Measurements from ENCODE around the gene PITPNB.

Gene PITPNB

DNA sequence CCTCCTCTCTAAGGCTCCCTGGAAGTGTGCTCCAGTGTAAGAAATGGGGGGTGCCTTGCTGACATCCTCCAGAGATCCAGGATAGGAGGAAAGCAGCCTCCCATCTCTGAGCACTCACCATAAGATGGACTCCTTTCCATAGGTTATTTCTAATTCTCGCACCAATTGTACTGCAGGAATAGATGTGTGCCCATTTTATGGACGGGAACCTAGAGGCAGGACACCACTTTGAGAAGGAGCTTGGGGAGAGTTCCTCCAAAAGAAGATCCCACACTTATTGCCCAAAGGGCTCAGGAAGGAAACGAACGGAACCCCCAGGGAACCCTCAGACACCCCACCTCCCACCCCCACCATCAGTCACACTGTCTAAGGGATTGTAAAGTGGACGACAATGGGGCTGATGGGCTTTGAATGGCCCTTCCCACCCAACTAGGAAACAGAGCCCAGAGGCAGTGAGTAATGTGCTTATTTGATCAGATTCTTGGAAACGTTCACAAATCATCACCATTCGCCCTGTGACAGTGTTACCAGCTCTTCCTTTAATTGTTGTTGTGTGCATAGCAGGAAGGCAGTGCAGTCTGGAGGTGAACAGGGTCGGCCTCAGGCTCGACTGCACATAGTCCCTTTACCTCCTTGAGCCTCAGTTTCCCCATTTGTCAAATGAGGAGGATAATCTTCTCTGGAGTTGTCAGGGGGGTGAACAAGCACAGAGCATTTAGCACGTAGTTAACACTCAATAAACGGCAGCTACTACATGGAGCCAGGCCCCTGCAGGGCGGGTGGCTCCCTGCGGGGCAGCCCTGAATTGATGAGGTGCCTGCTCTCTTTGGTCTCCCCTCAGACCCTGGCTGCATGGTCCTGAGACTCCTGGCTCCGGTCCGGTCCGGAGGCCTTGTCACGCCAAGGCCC, 109.1 kb downstream of the PITPNB start:
- no peak for TF ChIP-seq EZH2phosphoT487 (IDR thresholded peaks at IDR 0.05; ENCODE audit: borderline replicate concordance, low read length)
- TF ChIP-seq, protein P1, sequence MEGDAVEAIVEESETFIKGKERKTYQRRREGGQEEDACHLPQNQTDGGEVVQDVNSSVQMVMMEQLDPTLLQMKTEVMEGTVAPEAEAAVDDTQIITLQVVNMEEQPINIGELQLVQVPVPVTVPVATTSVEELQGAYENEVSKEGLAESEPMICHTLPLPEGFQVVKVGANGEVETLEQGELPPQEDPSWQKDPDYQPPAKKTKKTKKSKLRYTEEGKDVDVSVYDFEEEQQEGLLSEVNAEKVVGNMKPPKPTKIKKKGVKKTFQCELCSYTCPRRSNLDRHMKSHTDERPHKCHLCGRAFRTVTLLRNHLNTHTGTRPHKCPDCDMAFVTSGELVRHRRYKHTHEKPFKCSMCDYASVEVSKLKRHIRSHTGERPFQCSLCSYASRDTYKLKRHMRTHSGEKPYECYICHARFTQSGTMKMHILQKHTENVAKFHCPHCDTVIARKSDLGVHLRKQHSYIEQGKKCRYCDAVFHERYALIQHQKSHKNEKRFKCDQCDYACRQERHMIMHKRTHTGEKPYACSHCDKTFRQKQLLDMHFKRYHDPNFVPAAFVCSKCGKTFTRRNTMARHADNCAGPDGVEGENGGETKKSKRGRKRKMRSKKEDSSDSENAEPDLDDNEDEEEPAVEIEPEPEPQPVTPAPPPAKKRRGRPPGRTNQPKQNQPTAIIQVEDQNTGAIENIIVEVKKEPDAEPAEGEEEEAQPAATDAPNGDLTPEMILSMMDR (IDR thresholded peaks at IDR 0.05; ENCODE audit: low read depth, low read length, poor library complexity, severe bottlenecking) = no peak
- no peak overlapping the region for H3K4me3 ChIP-seq (ENCODE audit: low read length)
- no peaks in the 10 kb centered on the region for H3K9me3 ChIP-seq (ENCODE audit: control insufficient read depth, insufficient read depth, low read length)
- no peaks in the 10 kb centered on the region for H3K9me2 ChIP-seq (replicated peaks; ENCODE audit: control insufficient read depth, low read length)
- no peaks in the 10 kb centered on the region for H3K79me2 ChIP-seq (ENCODE audit: control insufficient read depth, low read length)
- no peak overlapping the region for H3K4me2 ChIP-seq (ENCODE audit: low read length)
- no peaks in the 10 kb centered on the region for H4K20me1 ChIP-seq (ENCODE audit: control insufficient read depth, insufficient read depth, low read depth, low read length)
- H3K36me3 ChIP-seq (ENCODE audit: control insufficient read depth, low read length) = no peaks in the 10 kb centered on the region
- no peaks in the 10 kb centered on the region for H3F3A ChIP-seq (ENCODE audit: control insufficient read depth, insufficient read depth)
- H3K27me3 ChIP-seq (ENCODE audit: control insufficient read depth, low read length) = no peaks in the 10 kb centered on the region
- H3K27ac ChIP-seq (ENCODE audit: low read depth, low read length) = no peak overlapping the region
- no peaks in the 10 kb centered on the region for H3K4me1 ChIP-seq (ENCODE audit: control insufficient read depth, low read length)

DNA sequence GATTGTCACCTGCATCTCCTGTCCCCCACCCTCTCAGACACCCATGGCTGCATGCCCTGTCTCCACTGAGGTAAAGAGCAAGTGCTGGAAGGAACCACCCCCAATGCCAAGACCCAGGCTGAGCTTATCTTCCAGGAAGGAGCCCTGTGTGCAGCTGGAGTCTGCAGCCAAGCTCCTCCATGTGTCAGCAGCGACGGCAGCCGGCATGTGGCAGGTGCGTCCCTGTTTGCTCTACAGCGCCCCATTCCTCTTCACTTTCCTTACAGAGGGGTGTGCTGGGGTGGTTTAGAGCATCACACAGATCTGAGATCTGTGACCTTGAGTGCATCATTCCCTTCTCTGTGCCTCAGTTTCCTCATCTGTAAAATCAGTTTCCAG, 109.8 kb downstream of the PITPNB start:
- Histone ChIP-seq H3K27ac (ENCODE audit: low read depth, low read length) (no peak overlapping the region), H3K79me2 (ENCODE audit: control insufficient read depth, low read length) (no peaks in the 10 kb centered on the region), H3K36me3 (ENCODE audit: control insufficient read depth, low read length) (no peaks in the 10 kb centered on the region), H3K4me1 (ENCODE audit: control insufficient read depth, low read length) (no peaks in the 10 kb centered on the region), H3K4me3 (ENCODE audit: low read length) (no peak overlapping the region), H3K9me2 (replicated peaks; ENCODE audit: control insufficient read depth, low read length) (no peaks in the 10 kb centered on the region), H4K20me1 (ENCODE audit: control insufficient read depth, insufficient read depth, low read depth, low read length) (no peaks in the 10 kb centered on the region), H3F3A (ENCODE audit: control insufficient read depth, insufficient read depth) (no peaks in the 10 kb centered on the region), H3K27me3 (ENCODE audit: control insufficient read depth, low read length) (no peaks in the 10 kb centered on the region), H3K9me3 (ENCODE audit: control insufficient read depth, insufficient read depth, low read length) (no peaks in the 10 kb centered on the region), H3K4me2 (ENCODE audit: low read length) (no peak overlapping the region)
- no peak for TF ChIP-seq EZH2phosphoT487 (IDR thresholded peaks at IDR 0.05; ENCODE audit: borderline replicate concordance, low read length)
- TF ChIP-seq, protein P1 (IDR thresholded peaks at IDR 0.05; ENCODE audit: low read depth, low read length, poor library complexity, severe bottlenecking) = no peak

DNA sequence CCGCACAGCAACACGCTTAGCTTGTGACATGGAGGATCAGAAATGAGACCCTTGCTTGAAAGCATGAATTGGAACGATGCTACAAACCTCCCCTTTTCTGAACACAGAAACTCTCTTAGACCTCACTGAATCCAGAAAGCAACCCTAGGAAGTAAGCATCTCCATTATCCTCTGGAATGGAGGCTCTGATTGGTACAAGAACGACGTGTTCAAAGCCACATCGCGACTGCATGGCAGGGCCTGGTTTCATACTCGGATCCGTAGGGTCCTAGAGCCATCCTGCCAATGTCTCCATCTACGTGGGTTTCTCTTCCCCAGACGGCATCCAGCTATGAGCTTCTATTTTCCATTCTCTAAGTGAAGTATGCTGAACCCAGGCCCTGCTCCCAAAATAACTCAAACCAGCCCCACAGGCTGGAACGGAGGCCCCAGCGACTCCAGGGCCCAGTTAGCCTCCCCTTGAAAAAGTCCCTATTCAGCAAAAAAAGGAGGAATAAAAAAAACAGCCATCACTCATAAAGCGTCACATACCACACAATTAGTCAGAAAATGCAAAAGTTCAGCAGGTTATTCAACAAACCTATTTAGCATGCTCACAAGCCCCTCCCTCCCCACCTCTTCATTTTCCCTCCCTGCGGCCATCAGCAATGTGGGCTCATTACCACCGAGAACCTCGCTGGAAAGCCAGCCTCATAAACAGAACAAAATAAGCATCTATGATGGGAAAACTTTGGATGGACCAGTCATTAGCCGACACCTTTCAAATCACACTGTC, 110.4 kb downstream of the PITPNB start:
- H3K27me3 ChIP-seq (ENCODE audit: control insufficient read depth, low read length) = no peaks in the 10 kb centered on the region
- no peaks in the 10 kb centered on the region for H3K9me2 ChIP-seq (replicated peaks; ENCODE audit: control insufficient read depth, low read length)
- H3K4me1 ChIP-seq (ENCODE audit: control insufficient read depth, low read length) = no peaks in the 10 kb centered on the region
- H3K27ac ChIP-seq (ENCODE audit: low read depth, low read length) = no peak overlapping the region
- no peak overlapping the region for H3K4me2 ChIP-seq (ENCODE audit: low read length)
- H3K79me2 ChIP-seq (ENCODE audit: control insufficient read depth, low read length) = no peaks in the 10 kb centered on the region
- no peaks in the 10 kb centered on the region for H3F3A ChIP-seq (ENCODE audit: control insufficient read depth, insufficient read depth)
- no peaks in the 10 kb centered on the region for H4K20me1 ChIP-seq (ENCODE audit: control insufficient read depth, insufficient read depth, low read depth, low read length)
- H3K4me3 ChIP-seq (ENCODE audit: low read length) = no peak overlapping the region
- TF ChIP-seq EZH2phosphoT487 (IDR thresholded peaks at IDR 0.05; ENCODE audit: borderline replicate concordance, low read length) = no peak
- TF ChIP-seq, protein P1 (IDR thresholded peaks at IDR 0.05; ENCODE audit: low read depth, low read length, poor library complexity, severe bottlenecking) = no peak
- no peaks in the 10 kb centered on the region for H3K36me3 ChIP-seq (ENCODE audit: control insufficient read depth, low read length)
- H3K9me3 ChIP-seq (ENCODE audit: control insufficient read depth, insufficient read depth, low read length) = no peaks in the 10 kb centered on the region
